Epithelial cell of alveolus of lung (primary cell): ENCODE data around the gene NKX2-2. TPM values are rescaled to one million over a fixed set of nuclear protein-coding genes. Genes with fewer than 3 reads are reported as not detected.

ENCODE experiments used
- total RNA-seq: library from RNA; depleted of rRNA; stranded (reverse); fragments of >200 nt; gene quantifications from 2 replicates; pipeline ENCODE4 v1.2.1, GENCODE V29; 2015

NKX2-2 gene
- not detected in 2 replicates for total RNA-seq

GRCh38 chr20:21513881-21514540 is at the start of gene NKX2-2:
Gene NKX2-2, minus strand, starts transcription at chr20:21514064. Its CDS starts 395 bp downstream, at chr20:21513669.

Other genes starting within 250 kb of the NKX2-2 start
- gene XRN2, start 210.7 kb downstream of the NKX2-2 start, total RNA-seq: 60.0 and 68.7 TPM in 2 replicates
- not detected in 2 replicates for gene NKX2-4, start 116.5 kb downstream of the NKX2-2 start, total RNA-seq
- gene PAX1, start 191.6 kb upstream of the NKX2-2 start, total RNA-seq: not detected in 2 replicates